Right cardiac atrium (tissue), 5 donors: ENCODE data around the gene LMCD1. TPM values are rescaled to one million over a fixed set of nuclear protein-coding genes. Genes with fewer than 3 reads are reported as not detected.

ENCODE experiments used
- ATAC-seq, 2 donors: fragments of 200-7000 bp; cut with Tn5 transposase; one replicate each; pipeline versions ENCODE4 v1.8.0 to v1.9.1; 2020; ENCODE audit warnings: moderate library complexity in 2 of 2, mild to moderate bottlenecking in 1 of 2
- DNase-seq, 3 donors: peaks; one replicate each; pipeline ENCODE4 v3.0.0-alpha.2; 2020
- H3K27ac ChIP-seq: one replicate; pipeline ENCODE4 v1.5.1; 2013; ENCODE audit warnings: mild to moderate bottlenecking, low read length, control low read depth, moderate library complexity
- H3K27me3 ChIP-seq: one replicate; pipeline ENCODE4 v1.6.1; 2013; ENCODE audit not compliant: control insufficient read depth, insufficient read depth
- H3K4me1 ChIP-seq: one replicate; pipeline ENCODE4 v1.6.1; 2013; ENCODE audit warnings: low read length; ENCODE audit not compliant: control insufficient read depth, insufficient read depth
- H3K4me3 ChIP-seq: one replicate; pipeline ENCODE4 v1.5.1; 2013; ENCODE audit warnings: low read length, control low read depth
- H3K9me3 ChIP-seq: one replicate; pipeline ENCODE4 v1.6.1; 2013; ENCODE audit warnings: low read length; ENCODE audit not compliant: control insufficient read depth
- WGBS: extraction: QIAGEN DNeasy Blood & Tissue Kit; methylation state at CpG from one replicate; pipeline ENCODE4 v1.1.7; 2013; 5-methylcytosine and 5-hydroxymethylcytosine counted together
- intact Hi-C, 4 donors: fragments of 100-400 bp; cut with DNase I; formaldehyde crosslinking; loops; one replicate each; pipeline versions ENCODE4 v1.11.0 to v1.14.0; 2022 to 2023
- polyA plus RNA-seq: library from polyadenylated mRNA; stranded (reverse); fragments of 200-250 nt; gene quantifications from one replicate; pipeline ENCODE4 v1.2.3, GENCODE V29; 2013
- total RNA-seq, 4 donors: library from RNA; stranded (reverse); fragmentation: NEBNext Ultra II Directional; extraction: Animal tissue kit (Norgen Biotek cat#: 25700); gene quantifications; one replicate each; pipeline ENCODE4 v1.2.1, GENCODE V29; 2021
- donor health status: healthy with polysubstance abuse.
- donor health status: DM: no; HTN: yes; CAD: no.
- donor health status: DM: no; HTN: no; CAD: no.
- donor health status: DM: no; HTN: yes; CAD: no; lungs with severe emphysema.
- donor health status: DM: yes; HTN: yes; CAD: no.

The LMCD1 gene
- total and polyA plus RNA-seq, 5 donors: 43.4 to 57.8 (median 53.5) TPM

DNA sequence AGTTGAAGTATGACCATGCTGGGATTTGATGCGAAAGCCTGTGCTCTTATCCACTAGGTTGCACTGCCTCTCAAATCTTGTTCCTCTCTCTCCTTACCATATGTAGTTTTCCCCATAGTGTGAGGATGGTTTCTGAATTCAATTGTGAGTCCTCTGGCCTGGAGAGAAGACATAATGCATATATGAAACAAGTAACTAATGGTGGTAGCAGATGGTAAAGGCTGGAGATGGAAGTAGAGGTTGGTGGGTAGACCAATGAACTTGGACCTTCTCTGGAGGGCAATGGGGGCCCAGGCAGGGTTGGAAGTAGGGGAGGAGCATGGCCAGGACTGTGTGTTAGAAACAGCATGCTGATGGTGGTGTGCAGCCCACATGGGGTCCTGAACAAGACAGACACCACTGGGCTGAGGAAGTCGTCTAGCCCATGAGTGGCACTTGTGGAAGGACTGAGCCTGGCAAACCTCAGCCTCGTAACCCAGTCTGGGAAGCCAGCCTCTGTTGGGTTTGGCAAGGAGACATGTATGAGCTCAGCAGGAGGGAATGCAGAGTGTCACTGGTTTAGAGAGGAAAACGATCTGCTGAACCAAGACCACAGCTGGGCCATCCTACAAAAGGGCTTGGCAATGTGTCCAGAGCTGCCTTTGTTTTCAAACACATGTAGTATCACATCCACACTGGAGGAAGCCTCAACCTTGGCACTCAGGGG, 18.5 kb upstream of the LMCD1 start:
- H3K4me3 ChIP-seq: no peak overlapping the region
- 28% methylated on average over 4 of the region's 4 CpGs for WGBS
- no peaks in the 10 kb centered on the region for H3K27me3 ChIP-seq
- ATAC-seq (peak; percentile 90 to 93), DNase-seq (peak; percentile 70 to 83 (median 73))
- H3K27ac ChIP-seq: peak overlapping the region; percentile 90
- intact Hi-C loops: loop anchor here in 1 of 4 donors (5.0 kb wide), 1 partner anchor 124 kb away; no protein-coding TSS in a partner anchor
- no peaks in the 10 kb centered on the region for H3K9me3 ChIP-seq
- peaks cover 12% of the 10 kb centered on the region for H3K4me1 ChIP-seq

DNA sequence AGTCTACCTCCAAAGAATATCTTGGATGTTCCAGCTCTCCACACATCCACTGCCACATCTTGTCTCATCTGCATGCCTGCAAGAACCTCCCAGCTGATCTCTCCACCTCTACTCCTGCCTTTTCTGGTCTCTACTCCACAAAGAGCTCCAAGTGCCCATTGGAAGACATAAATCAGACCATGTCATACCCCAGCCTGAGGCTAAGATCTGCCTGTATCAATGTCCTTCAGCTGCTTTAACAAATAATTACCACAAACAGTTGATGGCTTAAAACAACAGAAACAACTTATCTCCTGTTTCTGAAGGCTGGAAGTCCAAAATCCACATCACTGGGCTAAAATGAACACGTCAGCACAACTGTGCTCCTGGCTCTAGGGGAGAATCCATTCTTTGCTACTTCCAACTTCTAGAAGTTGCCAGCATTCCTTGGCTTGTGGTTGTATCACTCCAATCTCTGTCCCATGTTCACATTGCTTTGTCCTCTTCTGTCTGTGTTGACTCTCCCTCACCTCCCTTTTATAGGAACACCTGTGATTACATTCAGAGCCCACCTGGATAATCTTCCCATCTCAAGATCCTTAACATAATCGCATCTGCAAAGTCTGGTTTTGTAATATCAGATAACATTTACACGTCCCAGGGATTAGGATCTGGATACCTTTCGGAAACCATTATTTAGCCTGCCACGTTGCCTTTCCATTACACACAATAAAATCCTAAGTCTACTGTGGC, 17.0 kb upstream of the LMCD1 start:
- Histone ChIP-seq H3K27ac (peak overlapping the region; percentile 8), H3K4me3 (no peak overlapping the region), H3K9me3 (no peaks in the 10 kb centered on the region), H3K4me1 (peaks cover 12% of the 10 kb centered on the region), H3K27me3 (no peaks in the 10 kb centered on the region)
- no peak for ATAC-seq
- intact Hi-C loops: loop anchor here in 1 of 4 donors (5.0 kb wide), 1 partner anchor 123 kb away; no protein-coding TSS in a partner anchor
- 93% methylated on average over 5 of the region's 5 CpGs for WGBS
- no peak for DNase-seq

DNA sequence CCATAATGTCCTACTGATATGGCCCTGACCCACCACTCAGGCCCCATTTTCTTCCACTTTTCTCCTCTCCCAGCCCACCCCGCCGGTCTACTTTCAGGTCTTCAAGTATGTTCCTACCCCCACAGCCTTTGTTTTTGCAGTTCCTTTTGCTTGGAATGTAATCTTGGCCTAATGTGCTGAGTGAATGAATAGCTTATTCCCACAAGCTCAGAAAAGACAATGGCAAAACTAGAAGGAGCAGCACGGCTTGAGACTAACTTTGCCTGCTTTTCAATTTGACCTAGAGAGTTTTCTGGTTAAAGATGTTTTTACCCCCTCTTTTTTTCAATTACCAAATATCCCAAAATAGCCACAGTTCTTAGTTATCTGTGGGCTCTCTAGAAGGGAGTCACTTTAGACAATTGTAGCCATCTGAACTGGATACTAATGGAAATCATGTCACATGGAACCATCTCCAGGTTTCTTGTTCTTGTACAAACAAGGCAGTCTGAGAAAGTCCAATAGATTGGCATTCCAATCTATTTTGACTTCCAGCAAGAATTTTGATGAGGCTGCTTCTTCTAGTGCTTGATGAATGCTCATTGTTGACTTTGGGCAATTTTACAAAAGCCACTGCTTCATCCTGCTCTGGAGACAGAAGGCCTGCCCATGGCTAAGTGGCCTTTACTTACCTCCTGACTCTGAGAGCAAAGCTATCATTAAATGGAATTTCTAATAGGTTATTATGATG, 16.3 kb upstream of the LMCD1 start:
- H3K4me3 ChIP-seq: no peak overlapping the region
- ATAC-seq (no peak), DNase-seq (no peak)
- no peak overlapping the region for H3K27ac ChIP-seq
- 79% methylated on average over 3 of the region's 3 CpGs for WGBS
- no peaks in the 10 kb centered on the region for H3K9me3 ChIP-seq
- no peaks in the 10 kb centered on the region for H3K27me3 ChIP-seq
- peaks cover 12% of the 10 kb centered on the region for H3K4me1 ChIP-seq
- intact Hi-C loops: no loop called here

DNA sequence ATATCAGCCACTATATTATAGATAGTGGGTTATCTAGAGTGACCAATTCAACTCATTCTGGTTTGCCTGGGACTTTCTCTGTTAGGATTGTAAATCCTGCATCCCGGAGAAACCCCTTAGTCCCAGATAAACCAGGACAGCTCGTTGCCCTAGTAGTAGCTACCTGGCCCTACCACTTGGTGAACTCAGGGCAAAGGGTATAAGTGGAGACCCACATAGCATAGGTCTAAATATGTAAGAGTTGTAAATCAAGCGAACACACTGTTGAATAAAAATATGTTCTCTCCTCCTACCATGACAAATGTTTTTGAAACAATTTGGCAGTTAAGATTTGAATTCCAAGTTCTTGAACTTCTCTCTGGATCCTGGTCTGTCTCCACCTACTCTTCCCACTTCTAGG, 15.7 kb upstream of the LMCD1 start:
- Histone ChIP-seq H3K4me1 (peaks cover 12% of the 10 kb centered on the region), H3K27ac (no peak overlapping the region), H3K9me3 (no peaks in the 10 kb centered on the region), H3K4me3 (no peak overlapping the region), H3K27me3 (no peaks in the 10 kb centered on the region)
- ATAC-seq (no peak), DNase-seq (no peak)
- intact Hi-C loops: no loop called here
- 61% methylated on average over 3 of the region's 3 CpGs for WGBS

DNA sequence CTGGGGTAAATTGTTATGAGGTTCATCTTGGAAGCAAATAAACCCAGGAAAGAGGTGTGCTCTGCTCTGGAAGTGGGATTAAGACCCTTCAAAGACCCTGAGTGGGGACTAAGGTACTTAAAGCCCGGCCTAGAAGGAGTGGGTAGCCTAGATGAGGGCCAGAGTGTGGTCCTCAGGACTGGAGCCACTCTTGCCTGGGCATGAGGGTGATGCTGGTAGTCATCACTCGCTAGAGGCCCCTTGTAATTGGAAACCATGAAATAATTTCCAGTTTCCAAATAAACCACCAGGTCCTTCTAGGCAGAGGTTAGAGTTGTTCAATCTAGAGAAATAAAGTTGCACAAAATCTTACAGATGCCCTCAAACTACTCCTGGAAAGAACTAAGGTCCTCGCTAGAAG, 15.2 kb upstream of the LMCD1 start:
- Histone ChIP-seq H3K9me3 (no peaks in the 10 kb centered on the region), H3K4me1 (peaks cover 17% of the 10 kb centered on the region), H3K4me3 (no peak overlapping the region), H3K27me3 (no peaks in the 10 kb centered on the region), H3K27ac (no peak overlapping the region)
- intact Hi-C loops: no loop called here
- DNase-seq (no peak), ATAC-seq (no peak)
- WGBS: 100% methylated on average over 3 of the region's 3 CpGs

DNA sequence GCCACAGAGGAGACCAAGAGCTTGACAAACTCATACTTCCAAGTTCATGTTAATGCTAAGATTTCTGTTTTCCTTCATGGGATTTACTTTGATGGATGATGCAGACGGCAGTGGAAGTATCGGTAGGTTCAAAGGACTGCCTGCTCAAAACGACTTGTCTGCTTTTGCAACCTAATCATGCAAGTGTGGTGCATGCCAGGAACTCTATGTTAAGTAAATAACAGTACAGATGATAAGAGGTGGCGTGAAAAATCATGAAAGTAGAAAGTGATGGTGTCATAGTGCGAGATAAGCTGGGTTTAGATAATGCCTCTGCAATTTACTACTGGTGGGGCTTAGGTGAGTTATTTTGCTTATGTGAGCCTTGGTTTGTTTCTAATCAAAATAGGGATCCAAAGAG, 14.7 kb upstream of the LMCD1 start:
- no peak for DNase-seq

DNA sequence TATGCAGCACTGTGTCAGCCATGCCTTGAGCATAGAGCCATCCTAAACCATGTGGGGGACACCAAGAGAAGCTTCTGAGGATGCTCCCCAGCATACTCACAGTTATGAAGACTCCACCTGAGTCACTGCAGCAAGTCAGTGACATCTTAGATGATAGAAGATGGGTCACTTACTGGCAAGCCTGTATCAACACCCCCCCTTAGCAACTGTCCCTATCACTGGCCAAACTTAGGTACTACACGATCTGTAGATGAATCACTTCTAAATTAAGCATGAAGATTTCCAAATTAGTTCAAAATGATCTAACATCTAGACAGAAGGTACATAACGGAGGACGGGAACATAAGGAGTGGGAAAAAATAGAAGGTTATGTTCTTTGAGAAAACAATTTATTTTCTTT, 13.2 kb upstream of the LMCD1 start:
- ATAC-seq (no peak), DNase-seq (no peak)
- WGBS: 74% methylated on average over 3 of the region's 3 CpGs
- H3K27me3 ChIP-seq: no peaks in the 10 kb centered on the region
- no peak overlapping the region for H3K27ac ChIP-seq
- intact Hi-C loops: no loop called here
- peaks cover 8% of the 10 kb centered on the region for H3K4me1 ChIP-seq
- no peak overlapping the region for H3K4me3 ChIP-seq
- H3K9me3 ChIP-seq: no peaks in the 10 kb centered on the region

More for the DNA sequence above, 14.7 kb upstream of the LMCD1 start:
- intact Hi-C loops: no loop called here
- no peaks in the 10 kb centered on the region for H3K9me3 ChIP-seq
- no peak overlapping the region for H3K4me3 ChIP-seq
- H3K27ac ChIP-seq: no peak overlapping the region
- WGBS: 47% methylated on average over 5 of the region's 5 CpGs
- H3K27me3 ChIP-seq: no peaks in the 10 kb centered on the region
- ATAC-seq: no peak
- H3K4me1 ChIP-seq: peaks cover 17% of the 10 kb centered on the region

DNA sequence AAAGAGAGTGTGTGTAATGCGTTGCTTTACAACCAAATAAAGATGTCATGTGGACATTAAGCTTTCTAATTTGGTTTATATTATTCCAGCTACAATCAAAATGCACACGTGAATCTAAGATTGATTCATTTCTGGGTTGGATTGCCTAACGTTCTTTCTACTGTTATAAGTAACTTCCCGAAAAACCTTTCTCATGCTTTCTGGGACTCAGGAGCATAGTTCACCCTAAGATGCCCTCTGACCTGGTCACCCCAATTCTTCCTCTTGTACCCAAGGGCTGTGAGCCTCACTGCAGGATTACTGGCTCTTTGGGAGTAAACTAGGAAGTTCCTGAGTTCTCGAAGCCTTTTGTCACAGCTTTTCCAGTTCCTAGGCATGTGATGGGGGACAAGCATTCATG, 12.7 kb upstream of the LMCD1 start:
- no peak for DNase-seq
- H3K4me3 ChIP-seq: no peak overlapping the region
- H3K4me1 ChIP-seq: peaks cover 6% of the 10 kb centered on the region
- H3K27me3 ChIP-seq: no peaks in the 10 kb centered on the region
- ATAC-seq: no peak
- WGBS: 63% methylated on average over 5 of the region's 5 CpGs
- no peaks in the 10 kb centered on the region for H3K9me3 ChIP-seq
- intact Hi-C loops: no loop called here
- no peak overlapping the region for H3K27ac ChIP-seq

DNA sequence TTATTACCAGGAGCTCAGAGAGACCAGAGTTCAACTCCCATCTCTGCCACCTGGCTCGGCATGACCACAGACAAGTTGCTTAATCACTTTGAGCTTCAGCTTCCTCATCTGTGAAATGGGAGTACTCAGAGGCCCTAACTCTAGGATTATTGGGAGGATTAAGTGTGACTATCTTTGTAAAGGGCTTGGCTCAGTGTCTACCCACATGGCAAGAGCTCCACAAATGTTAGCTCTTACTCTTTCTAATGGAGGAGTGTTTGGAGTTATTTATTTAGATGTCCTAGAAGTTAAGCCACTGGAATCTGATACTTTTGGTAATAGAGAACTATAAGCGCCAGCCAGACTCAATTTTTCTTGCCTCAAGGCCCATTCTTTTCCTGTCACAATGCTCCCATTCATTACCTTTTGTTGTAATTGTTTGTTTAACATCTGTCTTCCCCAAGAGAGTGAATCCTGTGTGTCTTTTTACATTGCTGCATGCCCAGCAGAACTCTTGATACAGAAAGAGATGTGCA, 12.3 kb upstream of the LMCD1 start:
- H3K4me1 ChIP-seq: peaks cover 6% of the 10 kb centered on the region
- 92% methylated on average over 2 of the region's 2 CpGs for WGBS
- H3K9me3 ChIP-seq: no peaks in the 10 kb centered on the region
- H3K27me3 ChIP-seq: no peaks in the 10 kb centered on the region
- intact Hi-C loops: no loop called here
- DNase-seq (no peak), ATAC-seq (no peak)
- no peak overlapping the region for H3K4me3 ChIP-seq
- H3K27ac ChIP-seq: no peak overlapping the region

DNA sequence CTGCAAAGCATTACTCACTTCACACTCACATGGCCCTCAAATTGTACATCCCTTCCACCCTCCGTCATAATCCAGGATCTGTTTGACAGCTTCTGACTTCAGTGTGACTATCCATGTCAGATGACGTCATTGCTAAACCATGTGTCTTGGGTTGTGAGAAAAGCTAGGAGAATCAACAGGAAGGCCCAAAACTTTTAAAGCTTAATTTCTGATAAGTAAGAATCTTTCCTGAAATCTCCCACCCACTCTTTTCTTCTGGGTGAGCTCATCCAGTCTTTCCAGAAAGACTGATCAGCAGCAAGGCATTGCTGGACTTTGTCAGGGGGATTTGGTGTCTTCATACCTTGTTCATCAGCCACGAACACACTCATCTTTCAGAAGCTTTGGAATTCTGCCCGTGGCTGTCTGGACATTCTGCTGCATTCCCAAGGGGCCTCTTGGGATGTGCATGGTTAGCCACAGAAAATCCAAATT, 11.5 kb upstream of the LMCD1 start:
- Histone ChIP-seq H3K27me3 (no peaks in the 10 kb centered on the region), H3K4me3 (no peak overlapping the region), H3K27ac (no peak overlapping the region), H3K9me3 (no peaks in the 10 kb centered on the region), H3K4me1 (peaks cover 6% of the 10 kb centered on the region)
- ATAC-seq (peak in 1 of 2 donors; percentile 34), DNase-seq (no peak)
- intact Hi-C loops: loop anchor here in 1 of 4 donors (10.0 kb wide), 1 partner anchor 45 kb away; no protein-coding TSS in a partner anchor
- 28% methylated on average over 4 of the region's 4 CpGs for WGBS
